Astrocyte (in vitro differentiated cells and primary cell): ENCODE results near the gene SLC35F2.

Experiments
- EZH2 ChIP-seq: IDR thresholded peaks from 2 replicates; pipeline ENCODE4 v1.6.1; 2012; ENCODE audit warnings: mild to moderate bottlenecking, low read length, inconsistent platforms; ENCODE audit not compliant: insufficient read depth
- TF ChIP-seq, protein P1 (sequence below): IDR thresholded peaks from 2 replicates; pipeline ENCODE4 v1.5.1; 2011; ENCODE audit warnings: low read depth, mild to moderate bottlenecking, inconsistent platforms, low read length, moderate library complexity; ENCODE audit not compliant: insufficient read depth

DNA sequence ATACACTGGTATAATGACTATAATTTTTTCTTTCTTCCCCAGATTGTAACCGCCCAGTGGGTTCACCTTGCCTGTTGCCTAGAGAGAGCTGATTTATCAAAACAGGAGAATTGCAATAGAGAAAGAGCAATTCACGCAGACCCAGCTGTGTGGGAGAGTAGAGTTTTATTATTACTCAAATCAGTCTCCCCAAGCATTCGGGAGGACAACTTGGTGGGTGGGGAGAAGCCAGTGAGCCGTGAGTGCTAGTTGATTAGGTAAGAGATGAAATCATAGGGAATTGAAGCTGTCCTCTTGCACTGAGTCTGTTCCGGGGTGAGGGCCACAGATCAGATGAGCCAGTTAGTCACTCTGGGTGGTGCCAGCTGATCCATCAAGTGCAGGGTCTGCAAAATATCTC lies 73.2 kb downstream of the SLC35F2 start:
- TF ChIP-seq, protein P1, sequence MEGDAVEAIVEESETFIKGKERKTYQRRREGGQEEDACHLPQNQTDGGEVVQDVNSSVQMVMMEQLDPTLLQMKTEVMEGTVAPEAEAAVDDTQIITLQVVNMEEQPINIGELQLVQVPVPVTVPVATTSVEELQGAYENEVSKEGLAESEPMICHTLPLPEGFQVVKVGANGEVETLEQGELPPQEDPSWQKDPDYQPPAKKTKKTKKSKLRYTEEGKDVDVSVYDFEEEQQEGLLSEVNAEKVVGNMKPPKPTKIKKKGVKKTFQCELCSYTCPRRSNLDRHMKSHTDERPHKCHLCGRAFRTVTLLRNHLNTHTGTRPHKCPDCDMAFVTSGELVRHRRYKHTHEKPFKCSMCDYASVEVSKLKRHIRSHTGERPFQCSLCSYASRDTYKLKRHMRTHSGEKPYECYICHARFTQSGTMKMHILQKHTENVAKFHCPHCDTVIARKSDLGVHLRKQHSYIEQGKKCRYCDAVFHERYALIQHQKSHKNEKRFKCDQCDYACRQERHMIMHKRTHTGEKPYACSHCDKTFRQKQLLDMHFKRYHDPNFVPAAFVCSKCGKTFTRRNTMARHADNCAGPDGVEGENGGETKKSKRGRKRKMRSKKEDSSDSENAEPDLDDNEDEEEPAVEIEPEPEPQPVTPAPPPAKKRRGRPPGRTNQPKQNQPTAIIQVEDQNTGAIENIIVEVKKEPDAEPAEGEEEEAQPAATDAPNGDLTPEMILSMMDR = no peak
- no peak for TF ChIP-seq EZH2
